GM13976 (cell line): ENCODE results near the gene AP2B1.

ENCODE experiments used
- DNase-seq: peaks from one replicate; pipeline ENCODE4 v3.0.0; 2012; ENCODE audit warnings: low spot score
- in situ Hi-C: fragments of 300-500 bp; cut with MboI; formaldehyde crosslinking; loops from one replicate; pipeline ENCODE4 v1.12.0; 2022; ENCODE audit warnings: low sequenced_read_pairs, mixed read lengths, inconsistent platforms; ENCODE audit not compliant: unreplicated experiment
- TF ChIP-seq, protein P1 (sequence below): IDR thresholded peaks from 2 replicates; pipeline ENCODE4 v1.5.1; 2012; ENCODE audit warnings: borderline replicate concordance, mild to moderate bottlenecking; ENCODE audit not compliant: insufficient read depth; ENCODE audit errors: extremely low read depth, missing control alignments, control extremely low read depth

Gene AP2B1

DNA sequence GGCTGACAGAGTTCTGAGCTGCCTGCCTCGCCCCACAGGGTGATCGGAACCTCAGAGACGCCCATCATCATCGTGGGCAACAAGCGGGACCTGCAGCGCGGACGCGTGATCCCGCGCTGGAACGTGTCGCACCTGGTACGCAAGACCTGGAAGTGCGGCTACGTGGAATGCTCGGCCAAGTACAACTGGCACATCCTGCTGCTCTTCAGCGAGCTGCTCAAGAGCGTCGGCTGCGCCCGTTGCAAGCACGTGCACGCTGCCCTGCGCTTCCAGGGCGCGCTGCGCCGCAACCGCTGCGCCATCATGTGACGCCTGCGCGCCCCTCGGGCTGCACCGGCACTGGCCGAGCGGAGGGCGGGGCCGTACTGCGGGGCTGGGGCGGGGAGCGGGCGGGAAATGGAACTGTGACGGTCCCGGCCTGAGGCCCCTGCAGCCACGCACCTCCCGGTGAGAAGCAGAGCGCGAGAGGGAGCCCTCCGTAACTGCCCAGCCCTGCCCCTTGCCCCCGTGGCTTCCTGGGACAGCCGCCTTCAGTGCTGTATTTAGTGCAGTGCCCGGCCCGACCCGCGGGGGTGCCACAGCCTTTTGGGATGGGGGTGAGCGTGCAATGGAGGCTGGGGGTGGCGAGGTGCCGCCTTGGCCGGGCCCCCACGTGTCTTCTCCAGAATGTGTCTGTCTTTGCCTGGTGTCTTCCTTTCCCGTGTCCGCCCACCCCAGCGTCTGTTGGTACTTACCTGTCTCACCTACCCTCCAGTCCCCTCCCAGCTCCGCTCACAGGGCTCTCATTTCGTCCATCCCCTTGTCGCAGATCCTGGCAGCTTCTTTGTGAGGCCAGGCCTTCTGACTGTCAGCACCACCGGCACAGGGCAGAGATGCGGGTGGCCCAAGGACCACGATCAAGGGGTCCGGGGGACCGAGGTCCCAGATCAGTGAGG, 154.1 kb downstream of the AP2B1 start:
- in situ Hi-C loops = loop anchor here (5.0 to 25.0 kb wide), 3 partner anchors 119 to 579 kb away; no protein-coding TSS in a partner anchor
- DNase-seq = peak; percentile 28
- TF ChIP-seq, protein P1, sequence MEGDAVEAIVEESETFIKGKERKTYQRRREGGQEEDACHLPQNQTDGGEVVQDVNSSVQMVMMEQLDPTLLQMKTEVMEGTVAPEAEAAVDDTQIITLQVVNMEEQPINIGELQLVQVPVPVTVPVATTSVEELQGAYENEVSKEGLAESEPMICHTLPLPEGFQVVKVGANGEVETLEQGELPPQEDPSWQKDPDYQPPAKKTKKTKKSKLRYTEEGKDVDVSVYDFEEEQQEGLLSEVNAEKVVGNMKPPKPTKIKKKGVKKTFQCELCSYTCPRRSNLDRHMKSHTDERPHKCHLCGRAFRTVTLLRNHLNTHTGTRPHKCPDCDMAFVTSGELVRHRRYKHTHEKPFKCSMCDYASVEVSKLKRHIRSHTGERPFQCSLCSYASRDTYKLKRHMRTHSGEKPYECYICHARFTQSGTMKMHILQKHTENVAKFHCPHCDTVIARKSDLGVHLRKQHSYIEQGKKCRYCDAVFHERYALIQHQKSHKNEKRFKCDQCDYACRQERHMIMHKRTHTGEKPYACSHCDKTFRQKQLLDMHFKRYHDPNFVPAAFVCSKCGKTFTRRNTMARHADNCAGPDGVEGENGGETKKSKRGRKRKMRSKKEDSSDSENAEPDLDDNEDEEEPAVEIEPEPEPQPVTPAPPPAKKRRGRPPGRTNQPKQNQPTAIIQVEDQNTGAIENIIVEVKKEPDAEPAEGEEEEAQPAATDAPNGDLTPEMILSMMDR = no peak

DNA sequence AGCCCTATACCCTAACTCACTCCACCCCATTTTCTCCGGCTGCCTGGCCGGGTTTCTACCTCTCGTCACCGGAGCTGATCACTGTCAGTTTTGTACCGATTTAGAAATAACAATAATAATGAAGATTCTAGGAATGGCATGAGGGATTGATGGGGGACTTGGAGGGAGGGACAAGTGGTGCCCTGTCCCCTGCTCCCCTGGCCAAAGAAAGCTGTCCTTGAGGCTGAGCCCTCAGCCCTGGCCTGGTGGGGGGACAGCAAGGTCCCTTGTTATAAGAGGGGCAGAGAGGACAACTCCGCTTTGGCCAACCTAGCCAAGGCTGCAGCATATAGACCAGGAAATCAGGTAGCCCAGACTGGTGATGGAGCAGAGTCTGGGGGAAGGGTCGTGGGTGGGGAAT, 155.4 kb downstream of the AP2B1 start:
- TF ChIP-seq, protein P1 = no peak
- DNase-seq = no peak
- in situ Hi-C loops = loop anchor here (5.0 to 25.0 kb wide), 3 partner anchors 120 to 580 kb away; no protein-coding TSS in a partner anchor

DNA sequence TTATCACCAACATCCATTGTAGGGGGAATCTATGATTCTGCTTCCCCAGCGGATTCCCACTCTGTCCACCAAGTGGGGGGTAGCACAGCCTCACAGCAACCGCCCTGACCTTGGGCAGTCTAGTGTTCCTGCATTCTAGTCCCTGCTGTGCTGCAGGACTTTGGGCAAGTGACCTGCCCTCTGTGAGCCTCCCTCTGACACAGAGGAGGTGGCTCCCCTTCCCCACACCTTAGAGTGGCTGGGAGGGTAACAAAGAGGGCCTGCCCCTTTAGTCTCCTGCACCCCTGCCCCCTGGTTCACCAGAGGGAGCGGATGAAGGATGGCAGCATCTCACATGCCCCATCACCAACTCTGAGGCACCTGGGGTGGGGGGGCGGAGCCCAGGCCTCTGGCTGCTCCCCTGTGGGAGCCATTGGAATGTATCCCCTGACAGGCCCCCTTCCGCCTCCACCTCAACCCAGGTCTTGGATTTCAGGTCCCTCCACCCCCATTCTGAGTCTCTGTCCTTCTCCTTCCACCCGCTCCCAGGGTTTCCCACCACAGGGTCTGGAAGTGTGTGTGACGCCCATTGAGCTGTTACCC, 155.9 kb downstream of the AP2B1 start:
- TF ChIP-seq, protein P1 = no peak
- in situ Hi-C loops = loop anchor here (5.0 to 25.0 kb wide), 3 partner anchors 121 to 581 kb away; no protein-coding TSS in a partner anchor
- DNase-seq = no peak

DNA sequence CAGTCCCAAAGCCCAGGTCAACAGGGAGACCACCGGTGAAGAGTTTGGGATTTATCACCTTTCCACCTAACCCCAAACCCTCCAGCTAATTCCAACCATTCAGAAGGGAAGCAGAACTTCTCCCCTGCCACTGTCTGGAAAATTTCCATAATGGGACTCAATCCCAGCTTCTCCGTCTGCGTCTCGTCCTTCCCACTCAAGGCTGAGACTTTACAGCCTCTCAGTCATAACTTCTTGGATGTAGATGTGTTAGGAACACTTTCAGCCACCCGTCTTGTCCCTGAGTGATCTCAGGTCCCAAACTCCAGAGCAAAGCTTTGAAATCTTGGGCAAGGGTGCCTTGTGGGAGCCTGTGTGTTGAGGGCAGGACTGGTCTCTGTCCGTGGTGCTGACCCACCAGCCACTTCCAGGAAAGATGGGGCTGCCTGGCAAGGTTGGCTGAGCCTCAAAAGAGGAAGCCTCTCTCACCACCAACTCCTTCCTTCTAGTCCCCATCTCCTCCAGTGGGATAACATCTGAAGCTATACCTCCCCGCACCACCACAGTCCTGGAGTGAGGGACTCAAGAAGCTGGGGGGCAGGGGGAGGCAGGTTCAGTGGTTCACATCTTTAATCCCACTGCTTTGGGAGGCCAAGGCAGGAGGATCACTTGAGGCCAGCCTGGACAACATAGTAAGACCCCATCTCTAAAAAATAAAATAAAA, 156.7 kb downstream of the AP2B1 start:
- in situ Hi-C loops = loop anchor here (5.0 to 25.0 kb wide), 3 partner anchors 121 to 581 kb away; no protein-coding TSS in a partner anchor
- no peak for DNase-seq
- TF ChIP-seq, protein P1 = no peak

DNA sequence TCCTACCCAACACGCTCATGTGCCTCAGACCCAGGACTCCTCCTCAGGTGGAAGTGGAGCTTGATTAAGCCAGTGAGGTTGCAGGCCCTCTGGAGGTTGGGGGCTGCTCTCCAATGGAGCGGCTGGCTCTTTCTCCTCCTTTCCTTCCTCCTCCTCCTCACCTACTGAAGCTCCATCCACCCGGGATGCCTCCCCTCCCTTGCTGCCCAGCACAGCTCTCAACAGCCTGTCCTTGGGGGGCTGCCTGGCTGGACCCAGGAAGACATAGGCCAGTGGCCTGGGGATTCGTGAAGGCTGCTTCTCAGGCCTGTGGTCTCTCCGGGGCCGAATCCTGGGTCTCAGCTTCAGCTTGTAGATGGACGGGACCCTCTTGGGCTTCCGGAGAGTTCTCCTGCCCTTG, 157.7 kb downstream of the AP2B1 start:
- no peak for DNase-seq
- TF ChIP-seq, protein P1 = no peak
- in situ Hi-C loops = loop anchor here (5.0 to 25.0 kb wide), 3 partner anchors 123 to 583 kb away; no protein-coding TSS in a partner anchor

DNA sequence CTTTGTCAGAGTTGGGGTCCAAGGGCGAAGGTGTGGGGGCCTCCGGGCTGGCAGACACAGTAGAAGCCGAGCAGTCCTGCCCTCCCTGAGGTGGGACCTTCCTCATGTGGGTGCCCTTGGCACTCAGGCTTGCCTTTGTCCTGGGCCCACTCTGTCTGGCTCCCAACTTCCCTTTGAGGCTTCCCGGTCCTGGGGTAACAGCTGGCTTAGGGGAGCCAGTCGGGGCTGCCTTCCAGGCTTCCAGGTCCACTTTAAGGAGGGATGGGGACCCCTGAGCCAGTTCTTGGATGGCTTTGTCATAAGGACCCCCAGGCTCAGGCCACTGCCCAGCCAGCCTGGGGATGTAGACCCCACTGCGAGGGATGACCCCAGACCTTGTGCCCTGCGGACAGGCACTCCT, 158.1 kb downstream of the AP2B1 start:
- no peak for DNase-seq
- in situ Hi-C loops = loop anchor here (25.0 kb wide), 2 partner anchors 433 to 583 kb away; no protein-coding TSS in a partner anchor
- TF ChIP-seq, protein P1 = no peak
